Activated T-cell treated with anti-CD3 and anti-CD28 coated beads, Interleukin-2, amount 50 U/mL, for 24 hours (primary cell): ENCODE measurements around the gene CES4A.
A peak's percentile ranks its signal among the peaks of the same experiment; 100 is the strongest.

Experiments used
- DNase-seq: peaks from one replicate; pipeline ENCODE4 v3.0.0-alpha.2; 2020
- H3K27ac Mint-ChIP-seq: 2 replicates; pipeline ENCODE4 v1.8.0; 2020; ENCODE audit warnings: mild to moderate bottlenecking, mixed read lengths
- H3K27me3 Mint-ChIP-seq: 2 replicates; pipeline ENCODE4 v1.8.0; 2020; ENCODE audit warnings: mixed read lengths
- H3K36me3 Mint-ChIP-seq: 2 replicates; pipeline ENCODE4 v1.8.0; 2020; ENCODE audit warnings: low read depth, mixed read lengths
- H3K4me1 Mint-ChIP-seq: 2 replicates; pipeline ENCODE4 v1.8.0; 2020; ENCODE audit warnings: low read depth, mixed read lengths
- H3K4me3 Mint-ChIP-seq: 2 replicates; pipeline ENCODE4 v1.8.0; 2020; ENCODE audit warnings: mild to moderate bottlenecking, moderate library complexity, mixed read lengths
- H3K9me3 Mint-ChIP-seq: 2 replicates; pipeline ENCODE4 v1.8.0; 2020; ENCODE audit warnings: mixed read lengths

The CES4A gene

DNA sequence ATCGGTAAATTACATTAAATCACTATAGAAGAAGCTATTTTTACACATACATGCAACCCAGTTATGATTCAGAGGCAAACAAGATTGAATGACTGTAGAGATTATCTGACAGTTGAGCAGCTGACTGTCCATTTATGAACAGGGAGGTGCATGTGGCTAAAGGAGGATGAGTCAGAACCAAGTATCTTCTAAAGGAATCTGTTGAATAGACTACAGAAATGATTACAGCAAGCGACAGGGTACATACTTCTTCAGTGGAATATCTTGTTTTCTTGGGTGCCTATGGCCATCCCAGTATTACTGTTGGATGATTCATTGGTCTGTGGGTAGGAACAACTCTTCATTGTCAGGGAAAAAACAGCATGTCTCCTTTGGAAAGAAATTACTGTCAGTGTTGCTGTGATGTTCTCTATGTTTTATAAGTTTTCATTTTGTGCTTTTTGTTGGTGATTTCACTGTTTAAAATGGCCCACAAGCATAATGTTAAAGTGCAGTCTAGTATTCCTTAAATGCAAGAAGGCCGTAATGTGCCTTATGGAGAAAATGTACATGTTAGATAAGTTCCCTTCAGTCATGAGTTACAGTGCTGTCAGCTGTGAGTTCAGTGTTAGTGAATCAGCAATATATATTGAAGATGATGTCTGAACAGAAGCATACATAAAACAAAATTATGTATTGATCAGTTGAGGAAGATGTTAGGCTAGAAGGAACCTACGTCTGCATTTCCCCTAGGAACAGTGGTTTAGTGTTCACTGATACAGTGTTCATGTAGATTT lies 67.5 kb downstream of the CES4A start:
- DNase-seq = no peak
- Mint-ChIP-seq H3K36me3 (peaks cover 59% of the 10 kb centered on the region), H3K27ac (peak overlapping the region; percentile 97), H3K4me3 (peak overlapping the region; percentile 47), H3K4me1 (peaks cover 67% of the 10 kb centered on the region), H3K27me3 (no peaks in the 10 kb centered on the region), H3K9me3 (no peaks in the 10 kb centered on the region)
